ENCODE results near the gene EPHA8.

The EPHA8 gene

DNA sequence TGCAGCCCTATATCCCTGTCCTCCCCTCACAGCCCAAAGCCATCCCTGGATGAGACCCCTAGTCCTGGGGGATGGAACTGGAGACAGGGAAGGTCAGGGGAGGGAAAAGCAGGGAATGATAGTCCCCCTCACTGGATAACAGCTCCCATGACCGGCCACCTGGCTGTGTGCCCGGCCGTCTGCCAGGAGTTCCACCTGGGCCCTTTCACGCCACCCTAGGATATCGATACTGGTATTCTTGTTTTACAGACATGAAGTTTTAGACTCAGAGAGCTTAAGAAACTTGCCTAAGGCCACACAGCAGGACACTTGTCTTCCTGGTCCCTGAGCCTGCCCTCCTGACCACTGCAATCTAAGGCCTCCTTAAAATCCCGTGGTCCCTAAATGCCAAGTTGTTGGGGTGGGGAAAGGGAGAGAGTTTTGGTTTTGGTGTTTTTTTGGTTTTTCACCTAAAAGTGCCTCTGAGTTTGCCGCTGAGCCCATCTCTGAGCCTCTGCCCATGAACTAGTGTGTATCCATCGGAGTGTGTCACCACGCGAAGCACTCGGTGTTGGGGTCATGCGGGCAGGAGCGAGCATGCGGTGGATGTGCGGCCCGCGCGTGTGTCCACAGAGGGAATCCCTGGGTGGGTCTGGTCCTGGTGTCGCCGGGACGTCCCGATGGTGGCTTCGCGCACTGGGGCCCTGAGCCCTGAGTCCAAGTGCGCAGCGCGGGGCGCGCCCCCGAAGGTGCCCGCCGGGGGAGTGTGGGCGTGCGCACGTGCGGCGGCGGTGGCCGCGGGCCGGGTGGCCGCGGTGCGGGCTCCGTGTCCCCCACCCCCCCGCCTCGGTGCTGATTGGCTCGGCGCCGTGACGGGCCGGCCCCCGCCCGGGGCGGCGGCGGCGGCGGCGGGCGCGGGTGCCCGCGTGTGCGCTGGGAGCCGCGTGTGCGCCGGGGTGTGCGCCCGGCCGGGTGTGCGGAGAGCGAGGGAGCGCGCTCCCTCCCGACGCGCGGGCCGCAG, at the start of gene EPHA8:
Gene EPHA8 (plus strand): TSS at position 906 of the 1,000 bp plus-strand sequence. CDS start 147 bp downstream, outside the sequence.
- DNase-seq (ENCODE audit: low read depth, low spot score): no peak

DNA sequence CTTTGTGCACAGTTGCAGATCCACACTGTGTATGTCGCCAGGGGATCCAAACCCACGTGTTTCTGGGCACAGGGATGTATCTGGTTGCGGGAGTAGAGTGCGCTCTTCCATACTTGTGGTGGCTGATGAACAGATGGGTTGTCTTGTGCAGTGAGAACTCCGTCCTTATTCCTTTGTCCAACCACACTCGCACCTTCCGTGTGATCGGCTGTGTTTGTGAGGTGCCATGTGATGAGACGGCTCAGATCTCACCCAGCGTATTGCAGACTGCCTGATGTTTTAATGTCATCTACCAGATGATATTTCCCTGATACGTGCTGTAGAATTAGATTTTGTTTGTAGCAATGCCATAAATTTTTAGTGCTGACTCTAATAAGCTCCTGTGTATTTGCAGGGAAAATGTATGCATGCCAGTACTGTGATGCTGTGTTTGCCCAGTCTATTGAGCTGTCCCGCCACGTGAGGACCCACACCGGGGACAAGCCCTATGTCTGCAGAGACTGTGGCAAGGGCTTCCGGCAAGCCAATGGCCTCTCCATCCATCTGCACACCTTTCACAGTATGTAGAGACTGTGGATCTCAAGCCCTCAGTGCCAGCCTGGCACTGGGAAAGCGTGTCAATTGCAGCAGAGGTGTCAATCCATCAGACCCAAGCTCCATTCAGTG, 46.2 kb upstream of the EPHA8 start:
- DNase-seq (ENCODE audit: low read depth, low spot score): no peak

- no peak for DNase-seq (ENCODE audit: low read depth, low spot score)
Measured at GRCh38 chr1:22517956-22518355, 45.3 kb upstream of the EPHA8 start.

DNA sequence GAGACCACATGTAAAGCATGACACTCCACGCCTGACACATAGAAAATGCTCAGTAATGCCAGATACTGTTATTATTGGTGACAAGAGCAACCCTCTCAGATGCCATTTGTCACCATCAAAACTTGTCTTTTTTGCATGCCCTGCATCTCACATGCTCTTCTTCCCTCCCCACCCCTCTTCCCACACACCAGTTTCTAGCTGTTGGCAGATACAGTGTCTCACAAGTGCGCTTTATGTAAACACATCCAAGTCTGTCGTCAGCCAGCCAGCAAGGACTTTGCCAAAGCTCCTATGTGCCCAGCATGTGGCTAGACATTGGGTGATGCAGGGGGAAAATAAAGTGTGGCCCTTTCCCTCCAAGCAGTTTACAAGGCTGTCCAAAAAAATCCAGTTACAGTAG, 44.9 kb upstream of the EPHA8 start:
- DNase-seq (ENCODE audit: low read depth, low spot score): no peak

- DNase-seq (ENCODE audit: low read depth, low spot score): no peak
Measured at GRCh38 chr1:22520871-22521270, 42.4 kb upstream of the EPHA8 start.

DNA sequence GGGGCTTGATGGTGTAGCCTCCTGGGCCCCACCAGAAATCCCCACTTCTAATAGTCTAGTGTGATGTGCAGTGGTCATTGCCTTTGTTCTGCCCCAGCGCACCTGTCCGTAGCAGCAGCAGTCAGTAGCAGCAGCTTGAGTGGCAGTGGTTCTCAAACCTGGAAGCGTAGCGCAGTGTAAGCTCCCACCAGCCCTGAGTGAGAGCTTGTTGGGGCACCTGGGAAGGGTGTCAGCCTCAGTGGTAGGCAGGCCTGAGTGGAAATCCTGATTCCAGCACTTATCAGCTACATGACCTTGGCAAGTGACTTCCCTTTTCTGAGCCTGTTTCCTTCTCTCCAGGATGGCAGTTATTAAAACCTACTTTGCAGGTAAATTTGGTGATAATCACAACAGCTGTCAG, 41.6 kb upstream of the EPHA8 start:
- DNase-seq (ENCODE audit: low read depth, low spot score): no peak

DNA sequence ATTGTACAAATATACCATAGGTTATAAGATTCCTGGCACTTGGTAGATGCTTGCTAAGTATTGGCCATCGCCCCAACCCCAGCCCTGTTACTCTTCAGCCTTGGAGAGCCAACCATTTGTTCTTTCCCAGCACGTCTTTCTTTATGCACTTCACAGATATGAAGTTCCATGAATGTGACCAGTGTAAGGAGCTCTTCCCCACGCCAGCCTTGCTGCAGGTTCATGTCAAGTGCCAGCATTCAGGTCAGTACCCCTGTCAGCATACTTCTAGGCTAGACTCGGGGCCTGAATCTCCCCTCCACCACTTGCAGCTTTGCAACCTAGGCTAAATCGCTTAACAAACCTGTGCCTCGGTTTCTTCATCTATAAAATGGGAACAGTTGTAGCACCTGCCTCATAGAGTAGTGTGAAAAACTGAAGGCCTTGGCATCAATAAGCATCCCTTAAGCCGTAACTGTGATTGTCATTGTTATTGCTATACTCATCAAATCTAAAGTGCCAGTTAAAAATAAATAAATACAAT, 41.0 kb upstream of the EPHA8 start:
- no peak for DNase-seq (ENCODE audit: low read depth, low spot score)

GRCh38 chr1:22524481-22524880, 38.8 kb upstream of the EPHA8 start:
- DNase-seq (ENCODE audit: low read depth, low spot score): no peak

DNA sequence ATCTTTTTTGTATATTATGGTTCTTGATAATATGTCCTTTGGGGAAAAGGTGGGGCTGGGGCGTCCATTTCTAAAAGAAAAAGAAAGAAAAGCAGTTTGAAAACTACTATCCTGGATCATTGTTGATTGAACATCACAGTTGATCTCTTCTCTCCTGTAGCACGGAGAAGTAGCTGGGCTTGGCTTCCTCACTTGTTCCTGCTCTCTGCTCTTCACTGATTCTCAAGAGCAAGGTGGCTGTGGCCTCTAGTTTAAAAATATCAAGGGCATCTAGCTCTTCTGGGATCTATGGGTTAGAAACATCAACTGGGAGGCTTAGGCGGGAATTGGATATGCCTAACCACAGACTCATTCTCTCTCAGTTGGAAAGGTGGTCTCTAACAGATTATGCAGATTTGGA, 38.1 kb upstream of the EPHA8 start:
- no peak for DNase-seq (ENCODE audit: low read depth, low spot score)

- no peak for DNase-seq (ENCODE audit: low read depth, low spot score)
Measured at GRCh38 chr1:22525646-22526045, 37.6 kb upstream of the EPHA8 start.

- no peak for DNase-seq (ENCODE audit: low read depth, low spot score)
Measured at GRCh38 chr1:22526098-22526497, 37.2 kb upstream of the EPHA8 start.

DNA sequence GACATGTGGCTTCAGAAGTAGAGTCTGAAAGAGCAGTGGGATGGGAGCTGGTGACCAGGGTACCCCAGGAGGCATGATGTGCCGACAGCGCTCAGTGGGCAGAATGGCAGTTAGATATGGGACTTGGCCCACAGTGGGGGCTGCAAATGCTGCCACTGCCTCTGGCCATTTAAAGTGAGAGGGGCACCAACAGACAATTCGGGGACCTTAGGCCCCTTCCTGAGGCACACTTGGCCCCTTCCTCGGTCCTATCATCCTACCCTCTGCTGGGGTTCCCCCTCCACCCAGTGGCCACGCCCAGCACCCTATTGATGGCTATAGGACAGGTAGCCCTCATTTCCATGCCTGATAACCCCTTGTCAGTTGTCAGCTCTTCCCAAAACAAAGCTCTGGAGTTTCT, 36.6 kb upstream of the EPHA8 start:
- DNase-seq (ENCODE audit: low read depth, low spot score): no peak

- DNase-seq (ENCODE audit: low read depth, low spot score): no peak
Measured at GRCh38 chr1:22527122-22527521, 36.2 kb upstream of the EPHA8 start.

DNA sequence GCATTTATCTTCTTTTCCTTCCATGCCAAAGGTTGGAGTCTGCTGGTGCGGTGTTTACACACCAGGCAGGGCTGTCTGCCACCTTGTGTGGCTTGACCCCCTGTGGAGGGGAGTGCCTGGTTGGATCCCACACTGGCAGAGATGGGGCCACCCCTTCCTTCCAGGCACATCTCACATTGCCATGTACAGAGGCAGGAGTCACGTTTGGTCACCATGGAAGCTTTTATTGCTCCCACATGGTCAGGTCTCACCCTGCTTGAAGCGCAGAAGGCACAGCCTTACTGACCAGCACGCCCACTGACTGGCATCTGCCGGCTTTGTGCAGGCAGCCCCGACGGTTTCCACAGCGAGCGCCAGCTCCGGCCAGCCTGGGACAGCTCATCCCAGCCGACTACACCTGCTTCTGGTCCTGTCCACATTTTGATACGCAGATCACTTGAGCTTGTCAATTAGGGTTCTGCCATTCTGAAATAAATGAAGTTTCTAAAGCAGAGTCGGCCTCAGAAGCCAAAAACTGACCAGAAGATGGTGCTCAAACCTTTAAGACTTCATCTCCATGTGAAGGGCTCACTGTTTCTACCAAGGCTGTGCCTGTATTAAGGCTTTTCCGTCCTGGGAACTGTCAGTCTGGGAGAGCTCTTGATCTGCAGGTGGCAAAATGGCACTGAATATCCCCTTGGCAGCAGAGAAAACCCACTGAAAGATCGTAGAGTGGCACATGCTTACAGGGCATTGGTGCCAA, 35.6 kb upstream of the EPHA8 start:
- peak; percentile 24 for DNase-seq (ENCODE audit: low read depth, low spot score)

- DNase-seq (ENCODE audit: low read depth, low spot score): no peak
Measured at GRCh38 chr1:22528451-22528850, 34.8 kb upstream of the EPHA8 start.

GRCh38 chr1:22529901-22530621, 33.2 kb upstream of the EPHA8 start:
- DNase-seq (ENCODE audit: low read depth, low spot score): no peak

DNA sequence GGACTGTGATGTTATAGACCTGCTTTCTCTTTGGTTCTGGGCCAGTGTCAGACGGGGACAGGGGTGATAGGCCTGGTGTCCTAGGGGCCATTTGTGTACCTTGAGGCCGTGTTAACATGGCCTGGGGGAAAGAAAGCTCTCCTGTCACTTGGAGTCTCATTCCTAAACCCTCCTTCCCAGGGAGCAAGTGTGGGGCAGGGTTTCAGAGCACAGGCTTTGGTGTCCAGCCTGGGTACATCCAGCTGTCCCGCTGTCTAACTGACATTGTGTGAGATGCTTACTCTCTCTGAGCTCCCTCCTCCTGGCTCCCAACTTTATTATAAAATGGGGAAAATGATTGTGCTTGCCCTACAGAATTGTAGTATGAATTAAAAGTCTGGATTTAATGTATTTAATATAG, 32.6 kb upstream of the EPHA8 start:
- no peak for DNase-seq (ENCODE audit: low read depth, low spot score)

DNA sequence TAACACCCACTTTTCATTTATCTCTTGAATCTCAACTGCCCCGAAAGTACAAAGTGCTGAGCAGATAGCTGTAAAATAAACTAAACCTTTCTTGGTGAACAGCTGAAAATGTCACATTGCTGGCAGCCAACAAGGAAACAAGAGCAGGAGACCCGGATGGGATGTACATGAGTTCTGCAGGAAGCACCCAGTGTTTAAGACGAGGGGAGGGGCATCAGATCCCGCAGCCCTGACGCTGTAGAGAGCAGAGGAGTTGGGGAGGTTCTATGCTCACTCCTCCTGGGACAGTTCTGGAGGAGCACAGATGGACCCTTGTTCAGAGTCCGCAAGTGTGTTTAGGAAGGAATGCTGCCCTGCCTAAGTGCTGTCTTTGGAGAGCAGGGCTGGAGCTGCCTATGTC, 32.0 kb upstream of the EPHA8 start:
- DNase-seq (ENCODE audit: low read depth, low spot score): no peak

DNA sequence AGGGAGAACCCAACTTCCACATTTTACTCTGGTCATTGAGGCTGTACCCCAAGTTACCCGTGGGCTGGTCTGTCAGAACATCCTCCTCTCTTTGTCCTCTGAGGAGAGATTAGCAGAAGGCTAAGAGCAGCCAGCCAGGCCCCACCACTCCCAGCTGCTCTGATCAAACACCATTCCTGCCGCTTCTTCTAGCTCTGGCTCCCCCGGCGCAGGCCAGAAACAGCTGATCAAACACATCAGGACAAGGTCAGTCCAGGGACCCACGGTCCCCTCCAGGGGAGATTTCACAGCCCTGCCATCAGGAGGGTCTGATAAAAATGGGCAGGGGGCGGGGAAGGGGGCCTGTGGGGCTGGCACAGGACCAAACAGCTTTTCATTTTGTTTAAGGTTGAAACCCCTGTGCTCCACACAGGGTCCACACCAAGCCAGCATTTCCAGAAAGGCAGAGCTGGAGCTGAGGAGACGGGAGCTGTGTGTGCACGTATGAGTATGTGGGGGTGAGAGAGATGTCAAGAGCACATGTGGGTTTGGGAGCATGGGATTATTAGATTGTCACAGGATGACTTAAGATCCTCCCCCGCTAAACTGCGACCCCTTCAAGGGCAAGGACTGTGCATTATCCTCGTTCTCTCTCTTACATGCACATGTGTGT, 29.9 kb upstream of the EPHA8 start:
- no peak for DNase-seq (ENCODE audit: low read depth, low spot score)

DNA sequence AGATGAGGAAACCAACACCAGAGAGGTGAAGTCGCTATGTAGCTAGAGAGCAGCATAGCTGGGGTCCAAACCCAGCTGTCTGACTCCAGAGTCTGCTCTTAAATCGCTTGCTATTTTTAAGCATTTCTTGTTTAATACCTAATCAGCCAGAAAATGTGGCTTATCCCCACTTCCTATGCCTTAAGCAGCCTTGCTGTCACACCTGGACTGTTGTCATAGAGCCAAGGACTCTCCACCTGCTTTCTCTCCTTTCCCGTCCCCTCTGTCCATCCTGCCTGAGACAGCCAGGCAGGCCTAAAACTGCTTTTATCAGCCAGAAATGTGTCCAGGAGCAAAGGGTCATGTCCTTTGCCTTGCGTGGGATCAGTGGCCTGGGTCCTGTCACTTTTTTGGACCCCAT, 28.3 kb upstream of the EPHA8 start:
- DNase-seq (ENCODE audit: low read depth, low spot score): no peak

GRCh38 chr1:22535399-22535798, 27.9 kb upstream of the EPHA8 start:
- DNase-seq (ENCODE audit: low read depth, low spot score): no peak

Data from ELF-1 (cell line).